Measurements from ENCODE around the gene NRL.

GRCh38 chr14:24080142-24080530 lies 34.6 kb downstream of the NRL start:
- TF ChIP-seq CTCF (IDR thresholded peaks at IDR 0.05; ENCODE audit: extremely low read depth in 1 of 2, insufficient read depth in 1 of 2, low read depth in 1 of 2, low read length in 2 of 2) = no peak
- no peak for TF ChIP-seq POLR2A (IDR thresholded peaks at IDR 0.05; ENCODE audit: low read depth, low read length)
- TF ChIP-seq POLR2AphosphoS5 (IDR thresholded peaks at IDR 0.05; ENCODE audit: insufficient read depth, low read depth, low read length) = no peak
- TF ChIP-seq EZH2 (IDR thresholded peaks at IDR 0.05; ENCODE audit: borderline replicate concordance, low read depth, low read length, severe bottlenecking) = no peak

Measured in endothelial cell of umbilical vein (primary cell).